ENCODE results near the gene SPANXN2. TPM values are rescaled to one million over a fixed set of nuclear protein-coding genes. Genes with fewer than 3 reads are reported as not detected.

Gene SPANXN2
- not detected in 2 replicates for total RNA-seq

GRCh38 chrX:143720652-143721051 lies at the start of gene SPANXN2:
SPANXN2 (minus strand) TSS chrX:143720752; CDS start chrX:143720668, 84 bp downstream.

Other genes with a start within 250 kb of the SPANXN2 start
- not detected in 2 replicates for gene SPANXN3, start 203.3 kb downstream of the SPANXN2 start, total RNA-seq
- gene SLITRK4, start 84.7 kb downstream of the SPANXN2 start, total RNA-seq = under 0.01 and 0.17 TPM in 2 replicates
- not detected in 2 replicates for gene UBE2NL, start 163.3 kb upstream of the SPANXN2 start, total RNA-seq